Smooth muscle cell of the coronary artery (primary cell): ENCODE data around the gene RHEBL1. TPM values are rescaled to one million over a fixed set of nuclear protein-coding genes. Genes with fewer than 3 reads are reported as not detected.

Source experiments
- total RNA-seq: library from RNA; depleted of rRNA; stranded (reverse); fragments of >200 nt; gene quantifications from 2 replicates; pipeline ENCODE4 v1.2.3, GENCODE V29; 2014; ENCODE audit warnings: low replicate concordance

RHEBL1 gene, protein sequence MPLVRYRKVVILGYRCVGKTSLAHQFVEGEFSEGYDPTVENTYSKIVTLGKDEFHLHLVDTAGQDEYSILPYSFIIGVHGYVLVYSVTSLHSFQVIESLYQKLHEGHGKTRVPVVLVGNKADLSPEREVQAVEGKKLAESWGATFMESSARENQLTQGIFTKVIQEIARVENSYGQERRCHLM
- 0.59 and 0.60 TPM in 2 replicates for total RNA-seq

DNA sequence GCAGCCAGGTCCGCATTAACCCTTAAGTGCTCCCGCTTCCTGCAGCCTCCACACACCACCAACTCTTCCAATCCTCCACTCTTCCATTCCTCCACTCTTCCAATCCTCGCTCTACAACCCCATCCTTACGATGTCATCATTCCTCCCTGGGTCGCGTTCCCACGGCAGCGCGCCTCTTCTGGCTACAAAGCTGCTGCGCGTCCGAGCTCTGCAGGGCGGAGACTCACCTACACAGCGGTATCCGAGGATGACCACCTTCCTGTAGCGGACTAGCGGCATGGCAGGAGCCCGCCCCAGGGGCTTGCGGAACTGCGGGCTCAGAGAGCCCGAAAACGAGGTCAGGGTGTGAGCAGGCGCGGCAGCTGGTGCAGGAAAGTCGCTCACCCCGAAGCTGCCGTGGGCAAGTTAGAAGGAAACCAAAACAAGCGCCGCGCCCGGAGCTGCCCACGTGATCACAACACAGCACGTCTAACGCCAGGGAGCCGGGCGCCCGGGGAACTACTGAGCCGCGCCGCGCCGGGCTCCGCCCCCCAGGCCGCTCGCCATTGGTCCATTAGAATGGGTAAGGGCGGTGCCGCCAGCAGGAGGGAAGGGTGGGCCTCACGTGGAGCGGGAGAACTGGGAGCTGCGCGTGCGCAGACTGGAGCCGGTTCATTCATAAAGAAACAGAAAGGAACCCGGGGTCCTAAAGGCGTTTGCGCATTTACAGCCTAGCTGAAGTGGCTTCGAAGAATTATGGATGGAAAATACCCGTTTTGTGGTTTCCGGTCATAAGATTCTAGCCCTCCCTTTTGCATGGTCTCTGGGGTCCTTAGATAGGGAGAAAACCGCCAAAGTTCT is at the start of gene RHEBL1:
TSS of gene RHEBL1 (minus strand) at position 473 of the 840 bp plus-strand sequence. CDS start at position 279, 194 bp downstream.

DNA sequence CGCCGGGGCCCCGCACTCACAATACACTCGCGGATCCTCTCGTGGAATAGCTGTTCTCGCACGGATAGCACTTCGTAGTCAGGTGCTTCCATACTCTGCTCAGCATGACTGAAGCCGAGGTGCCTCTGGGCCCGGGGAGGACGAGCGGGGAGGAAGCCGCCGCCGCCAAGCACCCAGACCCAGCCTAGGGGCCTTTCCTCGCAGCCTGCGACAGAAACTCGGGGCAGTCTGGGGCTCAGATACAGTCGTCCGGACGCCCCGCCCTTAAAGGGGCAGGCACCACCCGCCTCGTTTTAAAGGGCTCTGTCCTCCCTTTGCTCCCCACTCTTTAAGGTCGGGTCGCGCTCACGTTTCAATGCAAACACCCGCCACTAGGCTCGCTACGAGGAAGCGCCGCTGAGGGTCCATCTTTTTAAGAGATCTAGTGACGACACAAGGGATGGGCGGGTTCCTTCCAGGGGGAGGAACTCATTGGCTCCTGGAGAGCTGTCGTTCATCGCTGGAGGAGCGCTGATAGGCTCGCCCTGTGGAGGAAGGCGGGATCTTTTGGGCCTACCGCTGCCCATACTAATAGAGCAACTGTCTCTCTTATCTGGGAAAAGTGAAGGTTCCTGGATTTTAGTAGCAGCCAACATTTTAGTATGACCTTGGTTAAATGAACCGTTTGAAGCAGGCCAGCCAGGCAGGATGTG is 40.8 kb upstream of the RHEBL1 start, which contains the start of gene LMBR1L:
TSS of gene LMBR1L (minus strand) at position 384 of the 692 bp plus-strand sequence. CDS start at position 92, 292 bp downstream.

DNA sequence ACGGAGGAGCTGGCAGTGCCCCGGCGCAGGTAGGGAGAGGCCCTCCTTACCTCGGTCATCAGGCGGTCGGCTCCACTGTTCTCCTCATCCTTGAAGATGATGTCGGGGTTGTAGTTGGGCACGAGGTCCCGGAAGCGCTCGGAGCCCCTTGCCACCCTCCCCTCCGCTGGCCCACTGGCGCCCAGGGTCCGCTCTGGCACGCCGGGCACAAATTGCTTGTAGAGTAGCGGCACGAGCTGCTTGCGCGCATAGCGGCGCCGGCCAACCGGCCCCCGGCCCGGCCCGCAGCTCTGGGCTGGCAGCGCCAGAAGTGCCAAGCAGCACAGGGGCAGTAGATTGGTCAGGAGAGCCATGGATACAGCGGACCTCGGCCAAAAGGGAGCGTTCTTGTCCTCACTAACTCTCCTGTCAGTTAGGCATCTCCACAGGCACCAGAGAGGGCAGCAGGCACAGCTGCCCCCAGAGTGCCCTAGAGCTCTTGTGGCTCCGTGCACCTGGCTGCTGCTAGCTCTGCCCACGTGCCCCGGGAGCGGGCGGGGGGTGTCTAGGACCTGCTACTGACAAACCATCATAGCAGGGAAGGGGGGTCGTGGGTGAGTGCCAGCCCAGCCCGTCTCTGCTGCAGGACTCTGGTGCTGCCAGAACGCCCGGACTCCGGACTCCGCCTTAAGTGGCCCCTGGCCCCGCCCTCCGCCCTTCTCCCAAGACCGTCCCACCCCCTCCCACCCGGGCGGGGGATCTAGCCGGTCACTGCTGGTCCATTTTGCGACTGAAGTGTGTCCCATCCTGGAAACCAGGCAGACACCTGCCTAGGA is 24.6 kb upstream of the RHEBL1 start, which contains the start of gene DHH:
TSS of gene DHH (minus strand) at position 642 of the 815 bp plus-strand sequence. CDS start at position 353, 289 bp downstream.

DNA sequence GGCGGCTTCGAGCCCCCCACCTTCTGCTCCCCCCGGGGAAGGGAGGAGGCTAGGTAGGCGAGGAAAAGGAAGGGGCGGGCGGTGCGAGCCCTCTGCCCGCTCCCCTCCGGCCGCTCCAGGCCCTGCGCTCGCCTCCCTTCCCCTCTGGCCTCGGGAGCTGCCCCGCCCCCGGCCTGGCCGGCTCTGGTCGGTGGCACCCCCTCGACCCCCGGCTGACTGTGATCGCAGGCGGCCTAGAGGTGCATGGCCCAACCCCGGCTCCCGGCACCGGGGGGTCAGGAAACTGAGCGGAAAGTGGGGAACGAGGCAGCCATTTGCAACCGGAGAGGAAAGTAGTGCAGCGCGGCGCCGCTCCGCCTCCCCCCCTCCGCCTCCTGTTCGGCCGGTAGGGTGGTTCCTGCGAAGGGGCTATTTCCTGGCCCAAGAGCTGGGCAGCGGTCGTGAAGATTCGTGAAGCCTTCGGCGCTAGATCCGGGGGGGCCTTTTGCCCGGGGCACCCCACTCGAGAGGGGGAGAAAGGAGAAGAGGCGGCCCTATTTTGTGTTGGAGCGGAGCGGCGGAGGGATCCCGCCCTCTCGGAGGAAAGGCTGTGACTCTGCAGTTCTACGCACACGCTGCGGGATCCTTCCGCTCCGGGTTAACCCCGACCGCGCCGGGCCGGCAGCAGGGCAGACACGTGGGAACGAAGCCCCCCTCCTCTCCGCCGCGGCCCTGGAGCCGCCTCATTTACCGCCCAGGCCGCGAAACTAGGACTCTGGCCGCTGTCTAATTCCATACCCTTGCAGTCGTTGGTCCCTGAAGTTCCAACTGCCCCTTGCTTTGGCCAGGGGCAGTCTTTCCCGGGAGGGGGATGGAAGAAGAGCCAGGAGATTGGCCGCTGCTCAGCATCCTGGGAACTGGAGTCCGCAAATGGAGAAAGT is 9.3 kb downstream of the RHEBL1 start, which contains the start of gene KMT2D:
TSS of gene KMT2D (minus strand) at position 558 of the 920 bp plus-strand sequence. CDS start 5,470 bp downstream, outside the sequence.

DNA sequence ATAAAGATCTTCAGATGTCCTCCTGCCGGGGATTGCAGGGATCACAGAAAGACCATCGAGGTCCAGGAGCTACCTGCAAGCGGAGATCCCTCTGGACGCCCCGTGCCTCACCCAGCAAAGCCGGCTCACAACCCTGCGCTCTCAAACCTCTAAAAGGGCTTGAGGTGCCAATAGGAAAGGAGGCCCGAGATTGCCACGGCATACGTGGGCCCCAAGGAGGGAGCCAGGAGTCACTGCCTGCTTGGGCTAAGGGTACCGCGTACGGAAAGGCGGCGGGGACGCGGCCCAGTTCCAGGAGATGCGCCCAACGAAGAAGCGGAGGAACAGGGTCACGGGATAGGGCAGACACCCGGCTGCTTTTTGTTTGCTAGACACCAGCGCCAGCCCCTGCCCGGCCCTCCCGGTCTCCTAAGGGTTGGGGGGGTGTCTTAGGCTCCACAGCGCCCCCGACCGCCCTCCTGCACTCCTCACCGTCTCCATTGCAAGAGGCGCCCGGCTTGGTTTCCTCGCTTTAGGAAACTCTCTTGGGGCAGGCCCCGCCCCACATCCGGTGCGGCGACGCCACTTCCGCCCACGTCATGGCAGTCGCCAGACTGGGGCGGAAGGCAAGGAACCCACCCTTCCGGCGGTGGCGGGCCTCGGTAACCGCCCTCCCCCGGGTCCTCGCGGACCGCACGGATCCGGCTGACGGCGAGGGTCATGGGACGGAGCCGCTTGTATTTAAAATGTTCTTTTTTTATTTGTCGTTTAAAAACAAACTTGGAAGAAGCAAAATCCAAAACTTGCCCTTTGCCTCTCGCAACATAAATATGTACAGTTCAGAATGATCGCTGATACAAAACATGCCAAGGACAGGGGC is 51.3 kb downstream of the RHEBL1 start, which contains the start of gene PRKAG1:
TSS of gene PRKAG1 (minus strand) at position 516 of the 859 bp plus-strand sequence. CDS start at position 480, 36 bp downstream.

Other genes with a start within 250 kb of the RHEBL1 start
- 70.7 and 156 TPM in 2 replicates for gene DDX23, start 217.8 kb downstream of the RHEBL1 start, total RNA-seq
- 5.6 TPM in 1 of 2 replicates, not detected in the other for gene RND1, start 204.1 kb downstream of the RHEBL1 start, total RNA-seq
- gene FKBP11, start 144.5 kb downstream of the RHEBL1 start, total RNA-seq = 12.8 and 28.0 TPM in 2 replicates
- 35.8 and 47.6 TPM in 2 replicates for gene ARF3, start 112.5 kb downstream of the RHEBL1 start, total RNA-seq
- gene WNT10B, start 98.2 kb downstream of the RHEBL1 start, total RNA-seq = 0.08 TPM in 1 of 2 replicates, not detected in the other
- gene WNT1, start 91.7 kb downstream of the RHEBL1 start, total RNA-seq = not detected in 2 replicates
- gene DDN, start 70.6 kb downstream of the RHEBL1 start, total RNA-seq = 0.08 TPM in 1 of 2 replicates, not detected in the other
- gene PRKAG1, start 51.2 kb downstream of the RHEBL1 start, total RNA-seq = 73.9 and 74.9 TPM in 2 replicates
- 17.6 and 19.0 TPM in 2 replicates for gene KMT2D, start 9.2 kb downstream of the RHEBL1 start, total RNA-seq
- 0.08 TPM in 1 of 2 replicates, not detected in the other for gene DHH, start 24.8 kb upstream of the RHEBL1 start, total RNA-seq
- gene LMBR1L, start 40.9 kb upstream of the RHEBL1 start, total RNA-seq = 47.4 and 52.5 TPM in 2 replicates
- 873 and 1,458 TPM in 2 replicates for gene TUBA1B, start 61.4 kb upstream of the RHEBL1 start, total RNA-seq
- 464 and 1,003 TPM in 2 replicates for gene TUBA1A, start 119.1 kb upstream of the RHEBL1 start, total RNA-seq
- 104 and 205 TPM in 2 replicates for gene TUBA1C, start 195.1 kb upstream of the RHEBL1 start, total RNA-seq
- 0.35 and 1.5 TPM in 2 replicates for gene PRPH, start 225.2 kb upstream of the RHEBL1 start, total RNA-seq